A549 (cell line): Measurements from ENCODE around the gene RRM1.

Source experiments
- BHLHE40 ChIP-seq: IDR thresholded peaks from 2 replicates; pipeline ENCODE4 v1.6.1; 2012; ENCODE audit warnings: low read depth, low read length, inconsistent platforms
- FOXS1 ChIP-seq: fragments of 250-450 bp; sonication (Bioruptor Pico); IDR thresholded peaks from 2 replicates; pipeline ENCODE4 v1.5.0; 2020; ENCODE audit warnings: mild to moderate bottlenecking, moderate library complexity
- PHF8 ChIP-seq: fragments of 200-600 bp; sonication (generic); IDR thresholded peaks from 2 replicates; pipeline ENCODE4 v1.6.1; 2016; ENCODE audit warnings: low read depth, mild to moderate bottlenecking, antibody characterized with exemption, moderate library complexity, borderline replicate concordance
- POLR2A ChIP-seq: IDR thresholded peaks from 2 replicates; pipeline ENCODE4 v1.6.1; 2012; ENCODE audit warnings: mild to moderate bottlenecking, low read length
- RCOR1 ChIP-seq: fragments of 150-350 bp; IDR thresholded peaks from 2 replicates; pipeline ENCODE4 v1.6.1; 2014; ENCODE audit warnings: antibody characterized with exemption, low read length, low read depth
- ZNF302 ChIP-seq: fragments of 250-450 bp; sonication (Bioruptor Pico); IDR thresholded peaks from 2 replicates; pipeline ENCODE4 v1.9.0; 2021; ENCODE audit warnings: inconsistent platforms, mild to moderate bottlenecking, moderate library complexity
- TF ChIP-seq, protein P1 (sequence below): IDR thresholded peaks from 2 replicates; pipeline ENCODE4 v1.6.1; 2012
- TF ChIP-seq, protein P2 (sequence below): fragments of >200 bp; sonication (Bioruptor Twin); formaldehyde crosslinking; IDR thresholded peaks from 3 replicates; pipeline ENCODE4 v1.5.1; 2016
- TF ChIP-seq, protein P3 (sequence below): IDR thresholded peaks from 2 replicates; pipeline ENCODE4 v1.6.1; 2012; ENCODE audit warnings: low read depth, borderline replicate concordance
- TF ChIP-seq, protein P4 (sequence below): fragments of 450-650 bp; IDR thresholded peaks from 2 replicates; pipeline ENCODE4 v1.6.1; 2014; ENCODE audit warnings: antibody characterized with exemption

GRCh38 chr11:4065086-4065485, 29.5 kb upstream of the RRM1 start:
- TF ChIP-seq, protein P1, sequence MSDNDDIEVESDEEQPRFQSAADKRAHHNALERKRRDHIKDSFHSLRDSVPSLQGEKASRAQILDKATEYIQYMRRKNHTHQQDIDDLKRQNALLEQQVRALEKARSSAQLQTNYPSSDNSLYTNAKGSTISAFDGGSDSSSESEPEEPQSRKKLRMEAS = no peak
- no peak for TF ChIP-seq ZNF302 (CRISPR knock-in tag)
- TF ChIP-seq RCOR1 = no peak
- TF ChIP-seq, protein P2, sequence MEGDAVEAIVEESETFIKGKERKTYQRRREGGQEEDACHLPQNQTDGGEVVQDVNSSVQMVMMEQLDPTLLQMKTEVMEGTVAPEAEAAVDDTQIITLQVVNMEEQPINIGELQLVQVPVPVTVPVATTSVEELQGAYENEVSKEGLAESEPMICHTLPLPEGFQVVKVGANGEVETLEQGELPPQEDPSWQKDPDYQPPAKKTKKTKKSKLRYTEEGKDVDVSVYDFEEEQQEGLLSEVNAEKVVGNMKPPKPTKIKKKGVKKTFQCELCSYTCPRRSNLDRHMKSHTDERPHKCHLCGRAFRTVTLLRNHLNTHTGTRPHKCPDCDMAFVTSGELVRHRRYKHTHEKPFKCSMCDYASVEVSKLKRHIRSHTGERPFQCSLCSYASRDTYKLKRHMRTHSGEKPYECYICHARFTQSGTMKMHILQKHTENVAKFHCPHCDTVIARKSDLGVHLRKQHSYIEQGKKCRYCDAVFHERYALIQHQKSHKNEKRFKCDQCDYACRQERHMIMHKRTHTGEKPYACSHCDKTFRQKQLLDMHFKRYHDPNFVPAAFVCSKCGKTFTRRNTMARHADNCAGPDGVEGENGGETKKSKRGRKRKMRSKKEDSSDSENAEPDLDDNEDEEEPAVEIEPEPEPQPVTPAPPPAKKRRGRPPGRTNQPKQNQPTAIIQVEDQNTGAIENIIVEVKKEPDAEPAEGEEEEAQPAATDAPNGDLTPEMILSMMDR = no peak
- no peak for TF ChIP-seq POLR2A
- TF ChIP-seq, protein P3, sequence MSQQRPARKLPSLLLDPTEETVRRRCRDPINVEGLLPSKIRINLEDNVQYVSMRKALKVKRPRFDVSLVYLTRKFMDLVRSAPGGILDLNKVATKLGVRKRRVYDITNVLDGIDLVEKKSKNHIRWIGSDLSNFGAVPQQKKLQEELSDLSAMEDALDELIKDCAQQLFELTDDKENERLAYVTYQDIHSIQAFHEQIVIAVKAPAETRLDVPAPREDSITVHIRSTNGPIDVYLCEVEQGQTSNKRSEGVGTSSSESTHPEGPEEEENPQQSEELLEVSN = no peak
- no peak for TF ChIP-seq FOXS1 (CRISPR knock-in tag)
- TF ChIP-seq, protein P4, sequence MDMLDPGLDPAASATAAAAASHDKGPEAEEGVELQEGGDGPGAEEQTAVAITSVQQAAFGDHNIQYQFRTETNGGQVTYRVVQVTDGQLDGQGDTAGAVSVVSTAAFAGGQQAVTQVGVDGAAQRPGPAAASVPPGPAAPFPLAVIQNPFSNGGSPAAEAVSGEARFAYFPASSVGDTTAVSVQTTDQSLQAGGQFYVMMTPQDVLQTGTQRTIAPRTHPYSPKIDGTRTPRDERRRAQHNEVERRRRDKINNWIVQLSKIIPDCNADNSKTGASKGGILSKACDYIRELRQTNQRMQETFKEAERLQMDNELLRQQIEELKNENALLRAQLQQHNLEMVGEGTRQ = no peak
- no peak for TF ChIP-seq BHLHE40
- no peak for TF ChIP-seq PHF8
